HG03196 (cell line): ENCODE results near the gene FGF4.

Experiments used
- ATAC-seq: cut with Tn5 transposase; IDR thresholded peaks from one replicate; pipeline ENCODE4 v1.9.1; 2021; ENCODE audit not compliant: unreplicated experiment

Gene FGF4

GRCh38 chr11:69726481-69726880, 48.7 kb downstream of the FGF4 start:
- ATAC-seq: no peak

- ATAC-seq: no peak
Observed at GRCh38 chr11:69726019-69726418, 49.1 kb downstream of the FGF4 start.

- ATAC-seq: no peak
Observed at GRCh38 chr11:69721745-69722144, 53.4 kb downstream of the FGF4 start.

- ATAC-seq: no peak
Observed at GRCh38 chr11:69721106-69721505, 54.0 kb downstream of the FGF4 start.
